HG02610 (cell line): ENCODE measurements around the gene TGFBR3L.
"Not testable (repeated sequence)": the region's sequence is repeated elsewhere in the genome, so short reads cannot be mapped to it uniquely, and the experiment has no call there.

Source experiments
- ATAC-seq: cut with Tn5 transposase; IDR thresholded peaks from one replicate; pipeline ENCODE4 v1.9.1; 2021; ENCODE audit warnings: mild to moderate bottlenecking, moderate library complexity; ENCODE audit not compliant: unreplicated experiment

TGFBR3L gene

GRCh38 chr19:7916103-7916954 lies 1.7 kb downstream of the TGFBR3L start:
- no peak for ATAC-seq

GRCh38 chr19:7916955-7917266 lies 2.3 kb downstream of the TGFBR3L start:
- ATAC-seq = no peak

- no peak for ATAC-seq
Observed at GRCh38 chr19:7917267-7918061, 2.8 kb downstream of the TGFBR3L start.

- ATAC-seq = not testable (repeated sequence)
Observed at GRCh38 chr19:7918062-7918614, 3.5 kb downstream of the TGFBR3L start.

- ATAC-seq = no peak
Observed at GRCh38 chr19:7918615-7919421, 4.2 kb downstream of the TGFBR3L start.

- ATAC-seq = peak; percentile 49
Observed at GRCh38 chr19:7919610-7920518, 5.2 kb downstream of the TGFBR3L start, which contains the start of gene SNAPC2. SNAPC2 (plus strand) TSS chr19:7920338; CDS start chr19:7920367, 29 bp downstream.

- peak; percentile 40 for ATAC-seq
Observed at GRCh38 chr19:7920519-7921301, 6.1 kb downstream of the TGFBR3L start.

GRCh38 chr19:7921302-7921966 lies 6.8 kb downstream of the TGFBR3L start:
- ATAC-seq = no peak

GRCh38 chr19:7921967-7922835 lies 7.6 kb downstream of the TGFBR3L start:
- no peak for ATAC-seq

- ATAC-seq = no peak
Observed at GRCh38 chr19:7922836-7923195, 8.2 kb downstream of the TGFBR3L start.

- ATAC-seq = no peak
Observed at GRCh38 chr19:7923295-7924191, 8.9 kb downstream of the TGFBR3L start.

- ATAC-seq = no peak
Observed at GRCh38 chr19:7924241-7924640, 9.6 kb downstream of the TGFBR3L start.

- no peak for ATAC-seq
Observed at GRCh38 chr19:7924651-7925170, 10.1 kb downstream of the TGFBR3L start.

GRCh38 chr19:7925171-7925851 lies 10.7 kb downstream of the TGFBR3L start:
- ATAC-seq = no peak

GRCh38 chr19:7926021-7926726 lies 11.5 kb downstream of the TGFBR3L start, which contains the start of gene CTXN1:
CTXN1 (minus strand) TSS chr19:7926135; CDS start chr19:7925538, 597 bp downstream.
- no peak for ATAC-seq
